Hepatocyte (in vitro differentiated cells): ENCODE measurements around the gene CDC42SE2. TPM values are rescaled to one million over a fixed set of nuclear protein-coding genes. Genes with fewer than 3 reads are reported as not detected.
"Not testable (repeated sequence)": the region's sequence is repeated elsewhere in the genome, so short reads cannot be mapped to it uniquely, and the experiment has no call there.

ENCODE experiments used
- DNase-seq: peaks from one replicate; pipeline ENCODE4 v3.0.0-alpha.2; 2016; ENCODE audit warnings: low spot score
- H2AFZ ChIP-seq: fragments of 200-600 bp; sonication (generic); 2 replicates; pipeline ENCODE4 v1.6.0; 2016; ENCODE audit warnings: antibody characterized with exemption, mild to moderate bottlenecking
- H3K27ac ChIP-seq: fragments of 200-600 bp; sonication (generic); 2 replicates; pipeline ENCODE4 v1.5.1; 2016; ENCODE audit warnings: mild to moderate bottlenecking
- H3K27me3 ChIP-seq: fragments of 200-600 bp; sonication (generic); 2 replicates; pipeline ENCODE4 v1.6.1; 2016
- H3K36me3 ChIP-seq: fragments of 200-600 bp; sonication (generic); replicated peaks from 2 replicates; pipeline ENCODE4 v1.5.1; 2016; ENCODE audit warnings: low read depth; ENCODE audit not compliant: insufficient read depth
- H3K4me1 ChIP-seq: fragments of 200-600 bp; sonication (generic); 2 replicates; pipeline ENCODE4 v1.5.1; 2016; ENCODE audit warnings: mild to moderate bottlenecking, moderate library complexity; ENCODE audit not compliant: insufficient read depth
- H3K4me2 ChIP-seq: fragments of 200-600 bp; sonication (generic); 2 replicates; pipeline ENCODE4 v1.6.0; 2016
- H3K4me3 ChIP-seq: fragments of 200-600 bp; sonication (generic); 2 replicates; pipeline ENCODE4 v1.5.1; 2016; ENCODE audit warnings: mild to moderate bottlenecking
- H3K79me2 ChIP-seq: fragments of 200-600 bp; sonication (generic); 2 replicates; pipeline ENCODE4 v1.6.0; 2017; ENCODE audit warnings: mild to moderate bottlenecking
- H3K9me2 ChIP-seq: fragments of 200-600 bp; sonication (generic); replicated peaks from 2 replicates; pipeline ENCODE4 v1.6.0; 2017; ENCODE audit warnings: mild to moderate bottlenecking; ENCODE audit not compliant: insufficient read depth
- H3K9me3 ChIP-seq: fragments of 200-600 bp; sonication (generic); 2 replicates; pipeline ENCODE4 v1.5.1; 2016; ENCODE audit warnings: low read depth, mild to moderate bottlenecking
- H4K20me1 ChIP-seq: fragments of 200-600 bp; sonication (generic); 2 replicates; pipeline ENCODE4 v1.6.0; 2016; ENCODE audit warnings: mild to moderate bottlenecking; ENCODE audit not compliant: insufficient read depth, poor library complexity, severe bottlenecking
- EZH2 ChIP-seq: fragments of 200-600 bp; sonication (generic); IDR thresholded peaks from 2 replicates; pipeline ENCODE4 v1.6.1; 2016; ENCODE audit warnings: antibody characterized with exemption, mild to moderate bottlenecking, borderline replicate concordance
- EZH2phosphoT487 ChIP-seq: fragments of 200-600 bp; sonication (generic); IDR thresholded peaks from one replicate; pipeline ENCODE4 v1.6.1; 2018; ENCODE audit warnings: antibody characterized with exemption, mild to moderate bottlenecking, low read depth, moderate library complexity; ENCODE audit not compliant: unreplicated experiment, severe bottlenecking
- WGBS: methylation state at CpG from one replicate; pipeline ENCODE4 v1.1.6; 2016; ENCODE audit warnings: low lambda C conversion rate; ENCODE audit errors: missing lambda C conversion rate; 5-methylcytosine and 5-hydroxymethylcytosine counted together
- polyA plus RNA-seq: library from polyadenylated mRNA; unstranded; fragments of >200 nt; fragmentation: Nextera tagmentation; extraction: Ambion mirVana; gene quantifications from 2 replicates; pipeline ENCODE4 v1.2.1, GENCODE V29; 2016
- total RNA-seq: library from RNA; depleted of rRNA; stranded (reverse); fragments of >200 nt; gene quantifications from 2 replicates; pipeline ENCODE4 v1.2.3, GENCODE V29; 2014
- TF ChIP-seq, protein P1 (sequence below): fragments of 200-600 bp; sonication (generic); IDR thresholded peaks from 2 replicates; pipeline ENCODE4 v1.5.1; 2016; ENCODE audit warnings: antibody characterized with exemption, mild to moderate bottlenecking; ENCODE audit not compliant: poor library complexity

CDC42SE2 gene
- total and polyA plus RNA-seq, 2 experiments from 2014 or later, result 27.2 to 51.5 TPM

DNA sequence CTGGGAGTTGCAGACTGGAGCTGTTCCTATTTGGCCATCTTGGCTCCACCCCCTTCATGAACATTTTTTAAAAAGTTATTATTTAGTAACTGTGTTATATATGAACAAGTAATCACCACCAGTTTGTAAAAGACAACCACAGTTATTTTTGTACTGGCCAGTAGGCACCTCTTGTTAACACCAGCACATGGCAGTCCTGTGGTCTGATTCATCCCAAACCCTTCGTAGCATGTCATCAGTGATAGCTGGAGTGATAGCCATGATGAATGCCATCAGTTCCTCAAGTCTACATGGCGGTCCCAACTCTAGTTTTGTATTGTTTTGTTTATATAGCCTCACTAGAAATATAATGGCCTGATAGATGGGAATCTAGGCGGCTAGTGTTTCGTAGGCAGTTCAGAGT lies 74.2 kb downstream of the CDC42SE2 start:
- peaks cover 27% of the 10 kb centered on the region for H3K79me2 ChIP-seq
- H3K36me3 ChIP-seq, result no peaks in the 10 kb centered on the region
- no peaks in the 10 kb centered on the region for H3K27me3 ChIP-seq
- H3K9me2 ChIP-seq, result no peaks in the 10 kb centered on the region
- H3K9me3 ChIP-seq, result no peaks in the 10 kb centered on the region
- no peak for DNase-seq
- WGBS, result 100% methylated on average over 4 of the region's 4 CpGs
- H4K20me1 ChIP-seq, result no peaks in the 10 kb centered on the region
- no peak overlapping the region for H2AFZ ChIP-seq
- H3K27ac ChIP-seq, result no peak overlapping the region
- no peak overlapping the region for H3K4me3 ChIP-seq
- TF ChIP-seq, protein P1, sequence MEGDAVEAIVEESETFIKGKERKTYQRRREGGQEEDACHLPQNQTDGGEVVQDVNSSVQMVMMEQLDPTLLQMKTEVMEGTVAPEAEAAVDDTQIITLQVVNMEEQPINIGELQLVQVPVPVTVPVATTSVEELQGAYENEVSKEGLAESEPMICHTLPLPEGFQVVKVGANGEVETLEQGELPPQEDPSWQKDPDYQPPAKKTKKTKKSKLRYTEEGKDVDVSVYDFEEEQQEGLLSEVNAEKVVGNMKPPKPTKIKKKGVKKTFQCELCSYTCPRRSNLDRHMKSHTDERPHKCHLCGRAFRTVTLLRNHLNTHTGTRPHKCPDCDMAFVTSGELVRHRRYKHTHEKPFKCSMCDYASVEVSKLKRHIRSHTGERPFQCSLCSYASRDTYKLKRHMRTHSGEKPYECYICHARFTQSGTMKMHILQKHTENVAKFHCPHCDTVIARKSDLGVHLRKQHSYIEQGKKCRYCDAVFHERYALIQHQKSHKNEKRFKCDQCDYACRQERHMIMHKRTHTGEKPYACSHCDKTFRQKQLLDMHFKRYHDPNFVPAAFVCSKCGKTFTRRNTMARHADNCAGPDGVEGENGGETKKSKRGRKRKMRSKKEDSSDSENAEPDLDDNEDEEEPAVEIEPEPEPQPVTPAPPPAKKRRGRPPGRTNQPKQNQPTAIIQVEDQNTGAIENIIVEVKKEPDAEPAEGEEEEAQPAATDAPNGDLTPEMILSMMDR, result no peak
- TF ChIP-seq EZH2 (no peak), EZH2phosphoT487 (no peak)
- no peak overlapping the region for H3K4me2 ChIP-seq
- no peaks in the 10 kb centered on the region for H3K4me1 ChIP-seq

DNA sequence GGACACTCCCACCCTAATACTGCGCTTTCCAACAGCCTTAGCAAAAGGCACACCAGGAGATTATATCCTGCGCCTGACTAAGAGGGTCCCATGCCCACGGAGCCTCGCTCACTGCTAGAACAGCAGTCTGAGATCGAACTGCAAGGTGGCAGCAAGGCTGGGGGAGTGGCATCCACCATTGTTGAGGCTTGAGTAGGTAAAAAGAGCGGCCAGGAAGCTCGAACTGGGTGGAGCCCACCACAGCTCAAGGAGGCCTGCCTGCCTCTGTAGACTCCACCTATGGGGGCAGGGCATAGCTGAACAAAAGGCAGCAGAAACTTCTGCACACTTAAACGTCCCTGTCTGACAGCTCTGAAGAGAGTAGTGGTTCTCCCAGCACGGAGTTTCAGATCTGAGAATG lies 80.4 kb downstream of the CDC42SE2 start:
- H3K4me2 ChIP-seq, H2AFZ ChIP-seq, DNase-seq, H3K27ac ChIP-seq, H4K20me1 ChIP-seq, H3K36me3 ChIP-seq, H3K4me1 ChIP-seq, H3K27me3 ChIP-seq, H3K4me3 ChIP-seq, H3K9me2 ChIP-seq, H3K9me3 ChIP-seq: not testable (repeated sequence)
- H3K79me2 ChIP-seq, result peaks cover 13% of the 10 kb centered on the region
- WGBS, result 98% methylated on average over 9 of the region's 9 CpGs

DNA sequence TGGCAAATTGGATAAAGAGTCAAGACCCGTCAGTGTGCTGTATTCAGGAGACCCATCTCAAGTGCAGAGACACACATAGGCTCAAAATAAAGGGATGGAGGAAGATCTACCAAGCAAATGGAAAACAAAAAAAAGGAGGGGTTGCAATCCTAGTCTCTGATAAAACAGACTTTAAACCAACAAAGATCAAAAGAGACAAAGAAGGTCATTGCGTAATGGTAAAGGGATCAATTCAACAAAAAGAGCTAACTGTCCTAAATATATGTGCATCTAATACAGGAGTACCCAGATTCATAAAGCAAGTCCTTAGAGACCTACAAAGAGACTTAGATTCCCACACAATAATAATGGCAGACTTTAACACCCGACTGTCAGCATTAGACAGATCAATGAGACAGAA lies 82.4 kb downstream of the CDC42SE2 start:
- not testable (repeated sequence) for H3K9me2 ChIP-seq, H3K79me2 ChIP-seq, H3K4me3 ChIP-seq, H3K27me3 ChIP-seq, H2AFZ ChIP-seq, H3K36me3 ChIP-seq, DNase-seq, H3K27ac ChIP-seq, H3K9me3 ChIP-seq, H3K4me2 ChIP-seq, H3K4me1 ChIP-seq, H4K20me1 ChIP-seq
- 94% methylated on average over 3 of the region's 3 CpGs for WGBS

DNA sequence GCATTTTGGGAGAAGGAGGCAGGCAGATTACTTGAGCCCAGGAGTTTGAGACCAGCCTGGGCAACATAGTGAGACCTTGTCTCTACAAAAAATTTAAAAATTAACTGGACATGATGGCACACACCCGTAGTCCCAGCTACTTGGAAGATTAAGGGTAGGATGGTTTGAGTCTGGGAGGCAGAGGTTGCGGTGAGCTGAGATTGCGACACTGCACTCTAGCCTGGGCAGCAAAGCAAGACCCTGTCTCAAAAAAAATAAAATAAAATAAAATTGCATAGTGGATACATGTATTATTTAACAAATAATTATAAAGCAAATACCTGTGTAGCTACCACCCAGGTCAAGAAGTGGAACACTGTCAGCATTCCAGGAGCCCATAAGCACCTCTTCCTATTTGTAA lies 90.1 kb downstream of the CDC42SE2 start:
- H3K4me2 ChIP-seq, result no peak overlapping the region
- no peaks in the 10 kb centered on the region for H3K9me3 ChIP-seq
- no peak overlapping the region for H3K27ac ChIP-seq
- no peaks in the 10 kb centered on the region for H4K20me1 ChIP-seq
- H3K4me3 ChIP-seq, result no peak overlapping the region
- TF ChIP-seq EZH2phosphoT487, result no peak
- WGBS, result 86% methylated on average over 3 of the region's 3 CpGs
- peaks cover 9% of the 10 kb centered on the region for H3K79me2 ChIP-seq
- H3K4me1 ChIP-seq, result no peaks in the 10 kb centered on the region
- no peak for DNase-seq
- H2AFZ ChIP-seq, result no peak overlapping the region
- H3K36me3 ChIP-seq, result no peaks in the 10 kb centered on the region
- no peaks in the 10 kb centered on the region for H3K9me2 ChIP-seq
- no peaks in the 10 kb centered on the region for H3K27me3 ChIP-seq

DNA sequence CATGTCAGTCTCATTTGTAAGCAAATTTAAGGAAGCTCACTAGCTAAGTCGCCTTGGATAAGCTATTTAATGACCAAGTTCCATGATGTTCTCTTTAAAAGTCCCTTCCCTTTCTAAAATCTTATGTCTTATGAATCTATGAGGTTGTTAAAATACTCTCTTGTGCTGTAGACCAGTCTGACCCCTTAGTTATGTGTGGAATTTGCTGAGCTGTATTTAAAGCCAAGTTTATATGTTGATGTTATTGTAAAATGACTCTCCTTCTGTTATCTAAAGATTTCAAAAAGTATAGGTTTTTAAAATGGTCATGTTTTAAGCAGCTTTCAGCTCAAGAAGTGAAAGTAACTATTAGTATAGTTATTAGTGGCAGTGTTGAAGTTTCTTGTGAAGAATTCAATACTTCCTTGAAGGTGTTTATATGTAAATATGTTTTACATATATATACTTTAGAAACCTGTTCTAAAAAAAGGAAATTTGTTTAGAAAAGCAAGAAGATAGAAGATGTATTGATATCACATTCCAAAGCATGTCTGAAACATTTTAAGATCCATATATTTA lies 92.2 kb downstream of the CDC42SE2 start:
- Histone ChIP-seq H3K36me3 (no peaks in the 10 kb centered on the region), H3K9me3 (no peaks in the 10 kb centered on the region), H3K4me3 (no peak overlapping the region), H3K79me2 (peaks cover 9% of the 10 kb centered on the region), H3K4me1 (no peaks in the 10 kb centered on the region), H3K27ac (no peak overlapping the region), H3K4me2 (no peak overlapping the region), H4K20me1 (no peaks in the 10 kb centered on the region), H3K9me2 (no peaks in the 10 kb centered on the region), H3K27me3 (no peaks in the 10 kb centered on the region), H2AFZ (no peak overlapping the region)
- DNase-seq, result no peak
- 70% methylated on average over 1 of the region's 1 CpG for WGBS
- TF ChIP-seq, protein P1, result no peak
- TF ChIP-seq EZH2phosphoT487, result no peak
- TF ChIP-seq EZH2, result no peak
